ENCODE results near the gene IKBIP.
"Not testable (repeated sequence)": the region's sequence is repeated elsewhere in the genome, so short reads cannot be mapped to it uniquely, and the experiment has no call there.

The IKBIP gene

GRCh38 chr12:98576795-98577194, 67.8 kb downstream of the IKBIP start:
- DNase-seq (ENCODE audit: low spot score): not testable (repeated sequence)

- no peak for DNase-seq (ENCODE audit: low spot score)
Observed at GRCh38 chr12:98575013-98575412, 69.6 kb downstream of the IKBIP start.
